Inferior parietal cortex (tissue), 1 donor: ENCODE data around the gene MAGI1.
A peak's percentile ranks its signal among the peaks of the same experiment; 100 is the strongest.

Experiments used
- DNase-seq: peaks from one replicate; pipeline ENCODE4 v3.0.0-alpha.2; 2016; ENCODE audit errors: extremely low spot score

MAGI1 gene

DNA sequence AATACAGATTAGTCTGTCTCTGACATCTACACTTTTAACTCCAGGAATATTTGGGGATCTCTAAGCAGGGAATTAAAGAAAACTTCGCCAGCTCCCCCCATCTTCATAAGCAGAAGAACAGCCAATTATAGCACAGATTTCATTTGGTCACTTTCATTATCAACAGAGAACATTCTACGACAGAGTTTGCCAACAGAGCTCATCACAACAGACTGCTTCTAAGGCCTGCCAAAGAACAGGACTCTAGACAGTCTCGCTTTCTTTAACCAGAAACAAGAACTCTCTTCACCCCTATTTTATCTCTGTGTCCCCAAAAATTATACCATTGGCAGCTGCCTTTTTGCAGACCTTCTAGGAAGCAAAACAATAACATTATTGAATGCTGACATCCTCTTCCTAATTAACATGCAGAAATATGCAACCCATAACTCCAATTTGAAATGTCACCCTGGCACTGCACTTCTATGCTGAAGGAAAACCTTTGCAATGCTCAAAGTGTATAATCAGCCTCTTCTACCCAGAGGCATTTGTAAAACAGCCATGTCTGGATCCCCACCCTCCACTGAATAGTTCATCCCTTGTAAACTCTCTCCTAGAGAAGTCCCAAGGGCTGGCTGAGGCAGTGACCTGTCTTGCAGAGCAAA lies 552.8 kb downstream of the MAGI1 start:
- peak; percentile 35 for DNase-seq

DNA sequence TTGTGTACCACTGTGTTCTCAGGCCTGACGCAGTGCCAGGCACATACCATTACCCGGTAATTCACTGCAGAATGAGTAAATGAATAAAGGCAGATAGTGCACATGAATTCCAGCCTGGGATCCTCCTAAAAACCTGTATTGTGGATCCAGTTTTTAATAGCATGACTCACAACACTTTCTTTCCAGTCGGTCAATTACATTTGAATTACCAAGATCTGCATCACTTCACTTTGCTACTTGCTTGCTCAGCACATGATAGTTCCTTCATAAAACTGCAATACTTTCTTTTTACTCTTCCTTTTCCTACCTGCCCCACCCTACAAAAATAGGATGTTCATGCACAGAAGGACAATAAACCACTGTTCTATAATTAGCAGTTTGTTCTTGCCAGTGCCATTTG lies 553.8 kb downstream of the MAGI1 start:
- DNase-seq, result no peak

DNA sequence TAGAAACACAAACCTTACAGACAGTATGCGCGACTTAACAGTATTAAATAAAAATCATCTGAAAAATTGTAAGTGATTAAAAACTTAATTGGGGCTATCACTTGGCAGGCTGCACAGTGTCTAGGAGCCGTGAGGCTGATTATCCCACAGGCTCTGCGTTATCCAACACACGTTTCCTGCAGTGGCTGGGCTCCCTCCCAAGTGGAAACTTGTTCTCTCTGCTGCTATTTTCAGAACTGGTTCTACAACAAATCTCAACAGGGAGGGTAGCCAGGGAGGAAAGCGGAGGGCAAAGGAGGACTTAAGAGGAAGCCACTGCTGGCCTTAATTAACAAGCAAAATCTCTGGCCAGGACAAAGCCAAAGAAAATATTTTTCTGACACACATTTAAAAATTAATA lies 555.2 kb downstream of the MAGI1 start:
- DNase-seq, result peak; percentile 66

DNA sequence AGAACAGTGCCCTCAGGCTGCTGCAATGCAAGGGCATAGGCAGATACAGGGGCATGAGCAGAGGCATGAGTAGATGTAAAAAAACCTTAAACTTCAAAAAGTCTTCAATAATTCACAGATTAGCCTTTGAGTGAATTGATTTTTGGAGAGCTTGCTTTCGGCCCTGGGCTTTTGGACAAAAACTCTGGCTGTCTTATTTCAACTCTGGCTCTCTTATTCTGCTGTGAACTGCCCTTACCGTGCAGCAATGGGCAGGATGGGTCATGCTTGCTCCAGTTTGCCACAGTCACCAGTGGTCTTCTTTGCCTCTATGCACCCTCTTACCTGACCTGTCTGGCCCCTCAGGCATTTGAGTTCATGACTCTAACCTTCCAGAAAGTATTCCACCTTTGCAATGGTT lies 555.7 kb downstream of the MAGI1 start:
- DNase-seq, result no peak

DNA sequence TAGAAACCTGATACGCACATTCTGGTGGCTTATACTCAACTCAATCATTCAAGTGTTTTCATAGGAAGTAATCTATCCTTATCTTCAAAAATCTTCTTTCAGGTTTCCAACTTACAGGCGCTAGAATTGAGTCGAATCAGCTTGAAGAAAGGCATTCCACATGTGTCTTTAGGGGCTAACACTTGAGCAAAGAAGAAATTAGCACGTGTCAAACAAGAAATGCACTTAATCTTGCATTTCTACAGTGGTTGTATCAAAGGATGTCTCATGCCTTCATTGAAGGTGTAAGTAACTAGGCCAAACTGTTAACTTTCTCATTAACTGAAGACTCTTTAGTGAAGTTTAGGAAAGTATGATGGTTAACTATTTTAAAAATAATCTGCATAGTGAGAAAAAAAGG lies 557.6 kb downstream of the MAGI1 start:
- no peak for DNase-seq

DNA sequence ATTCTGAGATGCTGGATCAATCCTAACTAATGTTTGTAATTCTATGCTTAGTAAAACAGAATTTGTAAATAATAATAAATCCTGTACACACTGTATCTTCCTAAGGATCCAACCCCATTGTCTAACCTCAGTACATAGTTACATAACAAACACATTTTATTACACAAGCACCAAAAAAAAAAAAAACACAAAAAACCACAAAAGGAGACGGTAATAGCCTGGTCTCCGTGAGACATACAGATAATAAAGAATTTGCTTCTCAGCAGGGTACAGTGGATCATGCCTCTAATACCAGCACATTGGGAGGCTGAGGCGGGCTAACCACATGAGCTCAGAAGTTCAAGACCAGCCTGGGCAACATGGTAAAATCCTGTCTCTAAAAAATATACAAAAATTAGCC lies 558.7 kb downstream of the MAGI1 start:
- DNase-seq, result no peak

DNA sequence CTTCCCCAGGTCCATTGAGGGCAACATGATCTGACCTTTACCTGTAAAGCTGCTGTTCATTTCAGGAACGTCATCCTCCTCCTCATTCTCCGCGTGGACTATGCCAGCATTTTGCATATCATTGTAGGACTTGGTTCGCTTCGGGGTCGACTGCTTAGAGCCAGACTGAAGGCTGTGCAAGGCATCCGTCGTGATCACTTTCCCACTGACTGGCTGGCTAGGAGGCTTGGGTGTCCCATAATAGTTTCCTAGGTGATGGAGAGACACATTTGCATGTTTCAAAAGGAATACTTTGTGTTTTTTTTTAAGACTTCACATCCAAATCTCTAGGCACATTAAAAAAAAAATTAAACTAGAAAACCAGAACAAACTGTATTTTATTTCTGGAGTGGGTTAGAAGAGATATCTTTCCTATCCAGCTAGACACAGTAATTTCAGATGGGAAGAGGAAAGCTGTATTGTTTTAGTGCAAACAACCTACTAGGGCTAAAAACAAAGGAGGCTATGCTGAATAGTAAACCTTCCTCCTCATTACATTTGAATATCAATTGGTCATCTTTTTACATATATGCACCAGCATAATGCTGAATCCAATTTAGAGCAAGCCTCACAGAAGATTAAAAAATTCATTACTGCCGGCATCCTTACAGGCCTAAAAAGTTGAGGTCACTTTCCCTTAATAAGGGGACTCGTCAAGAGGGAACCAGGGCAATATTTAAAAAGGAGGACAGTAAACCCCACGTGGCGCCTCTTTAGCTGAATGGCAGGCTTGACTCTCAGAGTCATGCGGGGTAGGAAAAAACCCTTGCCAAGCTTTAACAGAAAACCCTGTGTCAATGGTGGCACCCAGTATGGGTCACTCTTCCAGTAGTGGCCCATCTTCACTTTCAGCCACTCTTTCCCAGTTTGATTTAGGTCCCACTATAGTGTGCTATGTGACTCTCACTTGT lies 559.9 kb downstream of the MAGI1 start:
- no peak for DNase-seq

DNA sequence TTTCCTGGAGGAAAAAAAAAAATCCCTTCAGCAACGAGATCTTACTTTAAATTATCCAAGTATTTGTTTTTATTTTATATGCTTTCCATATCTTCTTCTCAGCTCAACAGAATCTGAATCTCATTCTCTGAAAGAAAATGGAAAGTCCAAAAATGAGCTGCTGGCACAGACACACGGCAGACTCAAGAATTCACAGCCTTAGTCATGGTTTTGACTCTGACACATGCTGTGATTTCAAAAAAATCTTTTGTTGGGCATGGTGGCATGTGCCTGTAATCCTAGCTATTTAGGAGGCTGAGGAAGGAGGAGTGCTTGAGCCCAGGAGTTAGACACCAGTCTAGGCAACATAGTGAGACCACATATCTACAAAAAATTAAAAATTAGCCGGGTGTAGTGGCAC lies 565.0 kb downstream of the MAGI1 start:
- peak; percentile 45 for DNase-seq

DNA sequence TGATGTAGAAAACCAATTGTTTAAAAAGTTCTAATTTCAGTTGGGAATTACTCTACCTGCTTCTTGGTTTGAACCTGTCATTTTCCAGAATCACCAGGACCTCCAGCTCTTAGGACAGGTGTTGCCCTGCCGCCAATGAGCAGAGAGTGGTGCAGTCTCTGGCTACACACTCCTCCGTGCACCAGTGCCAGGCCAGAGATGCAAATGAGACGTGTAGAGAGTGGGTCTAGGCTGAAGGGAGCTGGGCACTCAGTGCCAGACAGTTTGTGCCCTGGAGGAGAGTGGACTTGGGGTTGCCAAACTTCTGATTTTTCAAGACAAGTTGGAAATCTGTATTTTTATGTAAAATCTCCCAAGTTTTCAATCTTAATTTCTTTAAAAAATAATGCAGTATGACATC lies 566.2 kb downstream of the MAGI1 start:
- no peak for DNase-seq

DNA sequence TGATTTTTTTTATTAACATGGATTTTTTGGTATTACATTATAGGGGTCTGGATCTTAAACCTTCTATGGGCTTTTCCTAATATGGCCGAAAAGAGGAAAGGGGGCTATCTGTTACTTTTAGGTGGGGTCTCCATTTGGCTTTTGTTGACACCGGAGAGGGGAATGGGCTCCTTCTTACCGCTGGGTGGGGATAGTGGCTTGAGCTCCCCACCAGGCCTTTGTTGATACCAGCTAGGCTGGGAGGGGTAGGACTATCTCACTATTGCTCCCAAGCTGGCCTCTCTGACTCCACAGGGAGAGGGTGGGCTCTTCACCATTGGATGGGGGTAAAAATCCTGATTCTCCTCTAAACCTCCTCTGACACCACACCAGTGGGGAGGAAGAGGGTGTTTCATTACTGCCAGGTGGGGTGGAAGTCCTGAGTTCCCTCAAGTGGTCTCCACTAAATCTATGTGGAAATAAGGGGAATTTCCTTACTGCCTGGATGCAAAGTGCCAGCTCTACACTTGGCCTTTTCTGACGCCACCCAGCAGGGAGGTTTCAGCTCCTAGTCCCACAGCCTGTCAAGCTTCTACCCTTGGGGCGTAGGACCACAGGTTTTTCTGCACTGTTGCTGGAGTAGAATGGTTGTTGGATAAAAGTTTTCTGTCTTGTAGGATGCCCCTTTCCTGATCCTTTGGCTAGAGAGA lies 572.3 kb downstream of the MAGI1 start:
- DNase-seq, result no peak

DNA sequence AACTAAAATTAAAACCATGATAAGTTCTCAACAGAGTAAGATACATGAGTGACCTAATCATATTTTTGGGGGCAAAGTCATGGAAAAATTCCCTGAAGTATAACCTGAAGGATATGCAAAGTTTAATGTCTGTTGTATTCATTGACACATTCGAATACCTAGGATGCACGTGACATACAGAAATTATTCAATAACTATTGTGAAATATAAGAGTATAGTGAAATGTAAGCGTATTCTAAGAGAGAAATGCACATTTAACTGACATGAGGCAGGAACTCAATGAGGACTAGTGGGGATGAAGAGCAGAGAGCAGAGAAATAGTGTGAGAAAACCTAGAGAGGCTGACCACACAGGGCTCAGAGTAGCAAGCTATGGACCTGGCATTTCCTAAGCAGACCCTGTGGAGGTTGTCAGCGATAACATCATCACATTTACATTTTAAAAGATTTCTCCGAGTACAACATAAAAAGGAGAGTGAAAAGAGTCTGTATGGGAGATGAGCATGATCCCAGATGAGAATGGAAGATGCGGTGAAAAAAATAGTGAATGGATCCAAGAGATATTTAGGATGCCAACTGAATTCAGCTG lies 588.8 kb downstream of the MAGI1 start:
- DNase-seq, result no peak

DNA sequence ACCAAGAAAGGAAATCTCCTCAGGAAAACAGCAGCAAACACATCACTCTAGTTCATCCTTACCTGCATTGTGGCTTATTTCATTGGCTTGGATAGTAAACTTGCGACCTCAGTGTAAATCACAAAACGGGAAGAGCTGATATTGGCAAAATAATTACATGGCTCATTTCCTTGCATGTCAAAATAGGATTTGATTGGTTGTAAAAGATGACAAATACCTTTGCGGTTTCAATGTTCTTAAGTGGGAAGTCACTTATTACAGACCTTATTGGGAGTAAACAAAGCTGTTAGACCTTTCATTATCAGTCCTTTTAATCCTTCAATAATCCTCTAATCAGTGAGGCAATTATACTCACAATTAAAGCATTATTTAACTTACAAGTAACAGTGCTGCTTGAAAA lies 590.6 kb downstream of the MAGI1 start:
- DNase-seq, result no peak

DNA sequence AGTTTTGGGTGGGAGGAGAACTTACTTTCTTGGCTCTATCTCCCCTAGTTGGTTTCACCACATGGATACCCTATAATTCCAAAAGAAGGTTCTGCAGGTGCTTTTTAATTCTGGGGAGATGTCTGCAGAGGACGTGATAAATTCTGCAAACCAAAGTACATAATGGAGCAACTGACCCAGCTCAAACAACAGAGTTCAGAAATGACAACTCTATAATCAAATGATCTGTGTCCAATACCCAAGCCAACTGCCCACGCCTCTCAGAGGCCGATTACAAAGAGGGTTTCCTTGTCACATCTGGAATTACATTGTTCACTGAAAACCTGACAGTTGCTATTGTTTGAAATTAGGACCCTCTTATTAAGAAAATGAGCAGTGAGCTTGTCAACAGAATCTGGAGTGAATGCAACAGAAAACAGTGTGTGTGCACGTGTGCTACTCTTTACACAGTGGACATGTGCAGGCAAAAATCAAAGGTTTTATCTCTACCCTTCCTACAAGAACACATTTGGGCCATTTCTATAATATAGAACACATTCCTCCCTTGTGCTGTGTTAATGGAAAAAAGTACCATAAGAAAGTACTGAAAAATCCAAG lies 593.0 kb downstream of the MAGI1 start:
- no peak for DNase-seq

DNA sequence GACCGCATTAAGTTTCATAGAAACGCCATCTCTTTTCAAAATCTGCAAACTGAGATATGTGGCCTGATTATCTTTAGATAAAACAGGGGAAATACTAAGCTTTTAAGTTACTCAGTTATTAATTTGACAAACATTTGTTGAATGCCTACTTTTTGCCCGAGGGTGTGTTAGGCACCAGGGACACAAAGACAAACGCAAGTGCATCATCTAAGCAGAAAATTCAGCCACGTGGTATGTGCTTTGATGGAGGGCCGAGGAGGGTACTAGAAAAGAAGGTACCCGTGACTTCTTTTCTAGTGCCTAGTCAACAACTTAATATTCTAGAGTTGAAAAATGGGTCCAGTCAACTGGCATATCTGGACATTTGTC lies 594.3 kb downstream of the MAGI1 start:
- DNase-seq, result no peak

DNA sequence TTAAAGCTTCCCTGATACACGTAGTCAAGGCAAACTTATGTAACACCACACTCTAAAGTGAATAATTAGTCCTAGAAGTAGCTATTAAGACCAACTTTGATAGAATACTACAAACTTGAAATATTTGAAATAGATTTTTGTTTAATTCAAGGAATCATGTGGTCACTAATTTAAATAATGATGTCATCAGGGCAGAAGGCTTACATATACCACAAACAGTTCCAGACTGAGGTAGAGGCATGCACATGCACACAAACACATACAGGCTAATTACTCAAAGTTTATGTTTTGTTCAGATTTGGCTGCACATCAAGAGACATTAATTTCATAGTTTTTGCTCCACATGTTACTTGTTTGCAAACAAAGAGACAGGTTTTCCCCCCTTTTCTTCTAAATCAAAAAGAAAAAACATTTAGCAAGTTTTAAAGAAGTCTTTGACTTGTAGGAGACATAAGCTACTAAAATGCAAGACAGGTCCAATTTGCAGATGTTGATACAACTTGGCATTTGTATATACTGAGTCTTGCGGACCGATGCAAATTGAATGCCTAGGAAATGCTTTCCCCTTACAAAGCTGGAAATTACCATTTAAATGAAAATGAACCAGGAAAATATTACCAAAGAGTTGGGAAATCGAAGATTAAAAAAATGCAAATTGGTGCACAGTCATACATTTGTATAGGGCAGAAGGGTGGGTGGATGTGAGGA lies 594.8 kb downstream of the MAGI1 start:
- DNase-seq, result no peak

DNA sequence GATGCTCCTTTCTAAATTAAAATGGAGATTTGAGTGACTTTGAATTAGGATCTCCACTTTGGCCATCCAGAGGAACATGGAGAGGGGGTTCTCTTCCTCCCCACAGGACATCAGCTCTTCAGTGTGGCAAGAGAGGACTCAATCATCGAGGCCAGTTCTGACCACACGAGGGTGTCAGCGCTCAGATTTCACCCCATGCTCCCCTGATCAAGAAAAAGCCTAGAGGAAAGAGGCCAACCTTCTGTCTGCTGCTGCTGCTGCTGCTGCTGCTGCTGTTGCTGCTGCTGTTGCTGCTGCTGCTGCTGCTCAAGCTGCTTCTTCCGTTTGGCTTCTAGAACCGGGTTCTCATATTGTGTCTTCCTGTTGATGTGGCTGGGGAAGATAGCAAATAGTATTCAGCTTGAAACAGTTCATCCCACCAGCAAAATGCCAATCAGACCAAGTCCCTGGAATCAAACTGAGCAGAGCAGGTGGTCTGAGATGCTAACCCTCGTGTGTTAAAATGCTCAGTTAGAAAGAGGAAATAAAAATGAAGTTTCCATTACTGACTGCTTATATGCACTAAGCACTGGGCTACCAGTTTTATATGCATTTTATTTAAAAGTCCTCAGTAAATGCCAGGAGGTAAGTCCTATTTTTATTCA lies 599.0 kb downstream of the MAGI1 start:
- DNase-seq, result peak; percentile 78

DNA sequence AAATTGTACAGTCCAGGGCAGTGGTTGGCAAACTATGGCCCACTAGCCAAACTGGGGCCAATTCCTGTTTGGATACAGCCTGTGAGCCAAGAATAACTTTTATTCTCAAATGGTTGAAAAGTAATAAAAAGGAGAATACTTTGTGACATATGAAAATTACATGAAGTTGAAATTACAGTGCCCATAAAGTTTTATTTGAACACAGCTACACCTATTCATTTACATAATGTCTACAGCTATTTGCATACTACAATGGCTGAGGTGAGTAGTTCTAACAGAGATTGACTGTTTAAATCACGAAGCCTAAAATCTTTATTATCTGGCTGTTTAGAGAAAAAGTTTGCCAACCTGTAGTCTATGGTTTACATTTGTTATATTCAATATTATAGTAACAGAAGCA lies 600.1 kb downstream of the MAGI1 start:
- no peak for DNase-seq

DNA sequence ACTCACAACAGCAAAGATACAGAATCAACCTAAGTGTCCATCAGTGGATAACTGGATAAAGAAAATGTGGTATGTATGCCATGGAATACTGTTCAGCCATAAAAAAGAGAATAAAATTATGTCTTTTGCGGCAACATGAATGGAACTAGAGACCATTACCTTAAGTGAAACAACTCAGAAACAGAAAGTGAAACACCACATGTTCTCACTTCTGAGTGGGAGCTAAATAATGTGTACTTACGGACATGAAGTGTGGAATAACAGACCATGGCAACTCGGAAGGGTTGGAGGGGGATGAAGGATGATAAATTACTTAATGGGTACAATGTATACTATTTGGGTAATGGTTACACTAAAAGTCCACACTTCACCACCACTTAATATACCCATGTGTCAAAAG lies 600.6 kb downstream of the MAGI1 start:
- no peak for DNase-seq

DNA sequence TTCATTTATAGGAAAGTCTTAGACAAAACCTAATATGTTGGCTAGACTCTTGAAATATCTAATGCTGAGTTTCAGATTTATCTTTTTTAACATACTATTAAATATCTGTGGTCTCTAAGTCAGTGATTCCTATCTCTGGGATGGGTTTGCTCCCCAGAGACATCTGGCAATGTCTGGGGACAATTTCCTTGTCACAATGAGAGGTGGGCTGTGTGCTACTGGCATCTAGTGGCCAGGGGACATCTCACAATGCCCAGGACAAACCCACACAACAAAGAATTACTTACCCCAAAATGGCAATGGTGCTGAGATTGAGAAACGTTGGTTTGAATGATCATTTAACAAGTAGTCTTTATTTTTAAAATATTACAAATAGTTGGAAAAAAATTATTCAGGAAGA lies 602.1 kb downstream of the MAGI1 start:
- peak; percentile 45 for DNase-seq

DNA sequence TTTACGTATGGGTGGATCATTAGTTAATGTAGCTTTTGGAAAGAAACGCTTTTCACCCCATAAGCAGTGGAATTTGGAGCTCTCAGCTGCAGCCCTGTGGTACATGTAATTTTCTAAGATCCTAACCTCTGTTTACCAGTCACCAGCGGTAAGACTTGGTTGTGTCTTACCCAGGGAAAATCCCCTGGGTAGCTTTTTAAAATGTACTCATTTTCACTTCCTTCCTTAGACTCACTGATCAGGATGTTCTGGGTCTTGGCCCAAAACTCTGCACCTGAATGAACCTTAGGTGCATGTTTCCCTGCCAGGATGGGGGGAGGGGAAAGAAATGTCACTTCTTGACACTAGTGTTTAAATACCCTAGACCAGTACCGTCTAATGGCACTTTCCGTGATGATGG lies 605.2 kb downstream of the MAGI1 start:
- DNase-seq, result no peak
